GM12878 (cell line): ENCODE results near the gene AMBRA1. TPM values are rescaled to one million over a fixed set of nuclear protein-coding genes. Genes with fewer than 3 reads are reported as not detected.
A peak's percentile ranks its signal among the peaks of the same experiment; 100 is the strongest.

Source experiments
- ATAC-seq: fragments of 200-7000 bp; cut with Tn5 transposase; 3 replicates; pipeline ENCODE4 v1.9.1; 2020; ENCODE audit warnings: mild to moderate bottlenecking, moderate library complexity
- Bru-seq: library from RNA; stranded (reverse); fragments of 400-500 nt; gene quantifications from one replicate; lab custom pipeline; 2021; lab: Mats Ljungman, UMichigan
- BruChase-seq, 2 experiments: library from RNA; stranded (reverse); fragments of 400-500 nt; gene quantifications; one replicate each; lab custom pipeline; 2021; lab: Mats Ljungman, UMichigan
- BruUV-seq: library from RNA; stranded (reverse); fragments of 400-500 nt; replicated peaks from 2 replicates; lab custom pipeline; 2021; lab: Mats Ljungman, UMichigan
- CTCF ChIA-PET: fragments of 300-600 bp; sonication (Branson Sonifier 250); formaldehyde crosslinking; extraction: SDS; loops from one replicate; lab custom pipeline; 2021; ENCODE audit warnings: inconsistent platforms; lab: Yijun Ruan, JAX
- POLR2A ChIA-PET: fragments of 350-600 bp; formaldehyde crosslinking; extraction: SDS; loops from one replicate; lab custom pipeline; 2021; ENCODE audit warnings: inconsistent platforms; lab: Charles Lee
- RAD21 ChIA-PET: fragments of 300-600 bp; sonication (Branson Sonifier 250); formaldehyde crosslinking; loops from one replicate; lab custom pipeline; 2023; ENCODE audit warnings: antibody characterized with exemption; ENCODE audit not compliant: unreplicated experiment; lab: Charles Lee
- SMC1A ChIA-PET: fragments of 300-600 bp; sonication (Branson Sonifier 250); formaldehyde crosslinking; loops from one replicate; lab custom pipeline; 2023; ENCODE audit not compliant: unreplicated experiment, uncharacterized antibody; lab: Charles Lee
- DNase-seq: peaks from one replicate; pipeline ENCODE4 v3.0.0-alpha.2; 2011; ENCODE audit warnings: low read depth, low spot score
- FAIRE-seq: peaks from 3 replicates; lab custom pipeline; 2011; peaks lifted over from hg19 to GRCh38; lab: Jason Lieb, UNC
- H2AFZ ChIP-seq: 2 replicates; pipeline ENCODE4 v1.6.0; 2011; ENCODE audit warnings: low read depth, low read length, control low read depth; ENCODE audit not compliant: control insufficient read depth
- H3K27ac ChIP-seq: 2 replicates; pipeline ENCODE4 v1.5.1; 2011; ENCODE audit warnings: control low read depth; ENCODE audit not compliant: control insufficient read depth, insufficient read depth
- H3K27me3 ChIP-seq, 2 experiments: replicated peaks in 1 of 2; 2 replicates each; pipeline versions ENCODE4 v1.6.0 to v1.6.1; 2011; ENCODE audit warnings: low read length in 1 of 2; ENCODE audit not compliant: control insufficient read depth in 2 of 2, insufficient read depth in 2 of 2
- H3K36me3 ChIP-seq, 2 experiments: 2 replicates each; pipeline ENCODE4 v1.5.1; 2011; ENCODE audit warnings: low read length in 1 of 2; ENCODE audit not compliant: control insufficient read depth in 2 of 2, insufficient read depth in 2 of 2
- H3K4me1 ChIP-seq: 2 replicates; pipeline ENCODE4 v1.6.1; 2011; ENCODE audit warnings: mild to moderate bottlenecking, low read length, moderate library complexity, mixed read lengths; ENCODE audit not compliant: control insufficient read depth, insufficient read depth
- H3K4me2 ChIP-seq: 2 replicates; pipeline ENCODE4 v1.6.0; 2011; ENCODE audit warnings: control low read depth; ENCODE audit not compliant: control insufficient read depth, insufficient read depth
- H3K4me3 ChIP-seq: fragments of 200-600 bp; sonication (generic); 2 replicates; pipeline ENCODE4 v1.5.1; 2016
- H3K79me2 ChIP-seq: 2 replicates; pipeline ENCODE4 v1.6.0; 2011; ENCODE audit warnings: low read length; ENCODE audit not compliant: control insufficient read depth, insufficient read depth
- H3K9ac ChIP-seq: 2 replicates; pipeline ENCODE4 v1.8.0; 2011; ENCODE audit warnings: low read length, control low read depth, mixed read lengths; ENCODE audit not compliant: control insufficient read depth, insufficient read depth
- H3K9me3 ChIP-seq: replicated peaks from 3 replicates; pipeline ENCODE4 v1.5.1; 2011; ENCODE audit warnings: mild to moderate bottlenecking, low read length; ENCODE audit not compliant: control insufficient read depth, insufficient read depth
- H4K20me1 ChIP-seq: 2 replicates; pipeline ENCODE4 v1.6.0; 2011; ENCODE audit not compliant: control insufficient read depth, insufficient read depth
- ATF2 ChIP-seq: IDR thresholded peaks from 2 replicates; pipeline ENCODE4 v1.6.1; 2012; ENCODE audit warnings: low read length, inconsistent platforms
- CBFB ChIP-seq: IDR thresholded peaks from 2 replicates; pipeline ENCODE4 v1.6.1; 2016; ENCODE audit warnings: antibody characterized with exemption, low read depth
- FOXM1 ChIP-seq: IDR thresholded peaks from 2 replicates; pipeline ENCODE4 v1.6.1; 2012; ENCODE audit warnings: low read depth, mild to moderate bottlenecking, inconsistent platforms, low read length, moderate library complexity
- HDGF ChIP-seq: fragments of 450-650 bp; IDR thresholded peaks from 2 replicates; pipeline ENCODE4 v1.6.1; 2016; ENCODE audit warnings: antibody characterized with exemption
- IRF3 ChIP-seq: fragments of 450-650 bp; IDR thresholded peaks from 2 replicates; pipeline ENCODE4 v1.6.1; 2014; ENCODE audit warnings: mild to moderate bottlenecking
- KLF5 ChIP-seq: fragments of 450-650 bp; IDR thresholded peaks from 2 replicates; pipeline ENCODE4 v1.6.1; 2014; ENCODE audit warnings: mild to moderate bottlenecking; ENCODE audit not compliant: partially characterized antibody
- MXI1 ChIP-seq: fragments of 150-350 bp; IDR thresholded peaks from 2 replicates; pipeline ENCODE4 v1.6.1; 2011; ENCODE audit warnings: low read depth, mild to moderate bottlenecking, inconsistent platforms, low read length, improper control_type of control experiment
- NRF1 ChIP-seq: conservative IDR thresholded peaks from 2 replicates; pipeline ENCODE4 v1.6.1; 2011; ENCODE audit warnings: mild to moderate bottlenecking, low read depth, low read length, improper control_type of control experiment
- POLR2A ChIP-seq: IDR thresholded peaks from 2 replicates; pipeline ENCODE4 v1.6.1; 2011; ENCODE audit warnings: low read depth, mild to moderate bottlenecking, low read length
- RCOR1 ChIP-seq: conservative IDR thresholded peaks from 2 replicates; pipeline ENCODE4 v1.6.1; 2012; ENCODE audit warnings: low read depth, low read length, improper control_type of control experiment
- RELA ChIP-seq: fragments of 450-650 bp; IDR thresholded peaks from 2 replicates; pipeline ENCODE4 v1.8.0; 2014; ENCODE audit warnings: borderline replicate concordance; ENCODE audit not compliant: partially characterized antibody
- SMARCA5 ChIP-seq: fragments of 450-650 bp; IDR thresholded peaks from 2 replicates; pipeline ENCODE4 v1.6.1; 2017; ENCODE audit warnings: mild to moderate bottlenecking
- TAF1 ChIP-seq: IDR thresholded peaks from 2 replicates; pipeline ENCODE4 v1.6.1; 2011; ENCODE audit warnings: mild to moderate bottlenecking, low read depth, low read length, borderline replicate concordance
- TCF3 ChIP-seq: IDR thresholded peaks from 2 replicates; pipeline ENCODE4 v1.6.1; 2012; ENCODE audit warnings: low read depth, mild to moderate bottlenecking, low read length, borderline replicate concordance; ENCODE audit not compliant: insufficient read depth
- USF2 ChIP-seq: IDR thresholded peaks from 2 replicates; pipeline ENCODE4 v1.6.1; 2011; ENCODE audit warnings: low read depth, low read length, improper control_type of control experiment, borderline replicate concordance
- WRNIP1 ChIP-seq: IDR thresholded peaks from 2 replicates; pipeline ENCODE4 v1.6.1; 2011; ENCODE audit warnings: low read depth, low read length, improper control_type of control experiment, borderline replicate concordance
- WGBS: methylation state at CpG from one replicate; pipeline ENCODE4 v1.1.6; 2016; ENCODE audit warnings: low lambda C conversion rate; ENCODE audit not compliant: insufficient replicate concordance, insufficient coverage; ENCODE audit errors: missing lambda C conversion rate; 5-methylcytosine and 5-hydroxymethylcytosine counted together
- in situ Hi-C: fragments of 300-500 bp; cut with MboI; formaldehyde crosslinking; loops from 9 replicates; pipeline ENCODE4 v1.14.3; 2018; ENCODE audit warnings: mixed read lengths
- intact Hi-C: fragments of 100-400 bp; cut with micrococcal nuclease; formaldehyde crosslinking; loops from one replicate; pipeline ENCODE4 v1.14.2; 2022; ENCODE audit not compliant: unreplicated experiment
- long read RNA-seq, 2 experiments: library from polyadenylated mRNA; unstranded; transcript quantifications; one replicate each; pipeline ENCODE4 v2.0.0, GENCODE V29; 2019 to 2020
- polyA minus RNA-seq, 3 experiments: library from RNA; depleted of rRNA, polyadenylated mRNA; stranded (reverse); fragments of >200 nt; gene quantifications; 2 replicates each; pipeline ENCODE4 v1.2.3, GENCODE V29; 2011
- polyA plus RNA-seq, 11 experiments: library from polyadenylated mRNA; depleted of rRNA in 4 of 11; unstranded in 6 of 11; stranded (reverse) in 5 of 11; fragments of >200 nt; fragmentation: Nextera tagmentation in 4 of 11; fragmentation: Illumina TruSeq in 1 of 11; extraction: Ambion mirVana in 4 of 11; extraction: Trizol in 1 of 11; gene quantifications; 1 replicate in 1 of 11; 2 replicates in 10 of 11; pipeline versions ENCODE4 v1.2.1 to v1.2.3, GENCODE V29; 2011 to 2016; ENCODE audit warnings: inconsistent platforms in 2 of 11, missing spikeins in 2 of 11, low read depth in 1 of 11
- total RNA-seq, 4 experiments: library from RNA; depleted of rRNA in 3 of 4; stranded (reverse); fragments of >200 nt in 3 of 4; fragmentation: Illumina TruSeq in 1 of 4; extraction: Trizol in 1 of 4; gene quantifications; 2 replicates each; pipeline versions ENCODE4 v1.2.1 to v1.2.3, GENCODE V29; 2013 to 2021

The AMBRA1 gene
- 112 and 131 TPM in 2 replicates for total RNA-seq (2013; cell fraction: nucleolus; rRNA removed)
- total RNA-seq (2014; rRNA removed), result 22.1 and 23.1 TPM in 2 replicates
- total RNA-seq (2014; rRNA removed; fragmentation: Illumina TruSeq; extraction: Trizol), result 11.3 and 12.7 TPM in 2 replicates
- 30.5 and 34.3 TPM in 2 replicates for total RNA-seq (2021)
- polyA plus RNA-seq (2011; ENCODE audit: low read depth), result 5.0 TPM
- 5.8 and 15.6 TPM in 2 replicates for polyA plus RNA-seq (2011; rRNA removed)
- polyA plus RNA-seq (2011; cell fraction: cytosol; rRNA removed), result 11.4 and 13.4 TPM in 2 replicates
- 24.8 and 32.3 TPM in 2 replicates for polyA plus RNA-seq (2011; cell fraction: nucleus; rRNA removed)
- 11.2 and 12.7 TPM in 2 replicates for polyA plus RNA-seq (2012)
- 12.3 and 15.1 TPM in 2 replicates for polyA plus RNA-seq (2014; fragmentation: Illumina TruSeq; extraction: Trizol)
- polyA plus RNA-seq (2014; fragmentation: Nextera tagmentation; extraction: Ambion mirVana), result under 1 TPM; 0.57 to 0.58 TPM
- polyA plus RNA-seq (2014; rRNA removed), result 14.7 and 15.6 TPM in 2 replicates
- polyA plus RNA-seq (2016; fragmentation: Nextera tagmentation; extraction: Ambion mirVana), result 10 to 100 TPM; 12.4 to 12.5 TPM
- 45.2 and 49.1 TPM in 2 replicates for polyA minus RNA-seq (2011; rRNA and poly(A)+ RNA removed)
- polyA minus RNA-seq (2011; cell fraction: cytosol; rRNA and poly(A)+ RNA removed), result 12.5 and 17.4 TPM in 2 replicates
- polyA minus RNA-seq (2011; cell fraction: nucleus; rRNA and poly(A)+ RNA removed), result 39.7 and 63.7 TPM in 2 replicates
- percentile 79 among the genes with signal in this experiment for Bru-seq, nascent RNA
- BruChase-seq, experiment 1, labeled RNA remaining after a 6-hour chase, result percentile 78 among the genes with signal in this experiment
- BruChase-seq, experiment 2, labeled RNA remaining after a 2-hour chase, result percentile 78 among the genes with signal in this experiment
- long read RNA-seq, experiment 1, partial matches to known transcripts, result 0 of 4 reads
- long read RNA-seq, experiment 1, other reads (novel, unspliced or antisense), result 4 of 4 reads
- long read RNA-seq, experiment 2, partial matches to known transcripts, result 1 of 7 reads
- long read RNA-seq, experiment 2, other reads (novel, unspliced or antisense), result 6 of 7 reads

GRCh38 chr11:46593550-46594373 lies at the start of gene AMBRA1:
Gene AMBRA1, minus strand, starts transcription at chr11:46594023. Its CDS starts 45,643 bp downstream, at chr11:46548380.
- H3K4me1 ChIP-seq, result no peaks in the 10 kb centered on the region
- no peaks in the 10 kb centered on the region for H3K9me3 ChIP-seq
- no peaks in the 10 kb centered on the region for H4K20me1 ChIP-seq
- peak; percentile 87 for FAIRE-seq
- peak within 1 kb of the TSS; percentile 92 for H3K4me3 ChIP-seq
- ChIA-PET CTCF (interaction anchor here (0.6 to 2.7 kb wide), 9 partner anchors 16 to 675 kb away, joined by 3 to 14 read pairs (median 4); partner anchors contain the start of genes ARHGAP1, ATG13, HARBI1 and ZNF408), RAD21 (interaction anchor here (0.6 to 1.7 kb wide), 11 partner anchors 16 to 216 kb away, joined by 3 to 11 read pairs (median 3); partner anchors contain the start of genes ARHGAP1, ATG13, HARBI1 and ZNF408), POLR2A (interaction anchor here (0.5 to 1.6 kb wide), 9 partner anchors 15 to 1256 kb away, joined by 3 to 8 read pairs (median 4); partner anchors contain the start of genes ARHGAP1, ATG13, HARBI1 and SPI1), SMC1A (interaction anchor here (1.0 to 1.9 kb wide), 6 partner anchors 14 to 39 kb away, joined by 3 to 18 read pairs (median 4); no protein-coding TSS in a partner anchor)
- peaks cover 43% of the 10 kb centered on the region for H3K79me2 ChIP-seq
- no peaks in the 10 kb centered on the region for H3K36me3 ChIP-seq
- H3K4me2 ChIP-seq, result peak within 1 kb of the TSS; percentile 73
- H3K27me3 ChIP-seq, result no peaks in the 10 kb centered on the region
- H3K9ac ChIP-seq, result peak within 1 kb of the TSS; percentile 57
- in situ Hi-C loops (no loop called here), intact Hi-C loops (loop anchor here (2.0 kb wide), 1 partner anchor 39 kb away; no protein-coding TSS in a partner anchor)
- peak within 1 kb of the TSS; percentile 61 for H3K27ac ChIP-seq
- WGBS, result 2% methylated on average over 51 of the region's 54 CpGs
- peak; percentile 90 for DNase-seq
- peak; percentile 90 for ATAC-seq
- TSS peak; percentile 75 for BruUV-seq
- peak within 1 kb of the TSS; percentile 86 for H2AFZ ChIP-seq
- TF ChIP-seq HDGF (no peak), TAF1 (peak; percentile 90), USF2 (no peak), POLR2A (peak; percentile 85), FOXM1 (no peak), SMARCA5 (peak; percentile 70; the same call in 1 of the 2 replicates), TCF3 (no peak), NRF1 (no peak; the same call in 1 of the 2 replicates), ATF2 (0 out of 2 replicates have a peak, but pooled peaks have one; percentile 32), RCOR1 (no peak), IRF3 (no peak), RELA (no peak), MXI1 (peak; percentile 93), KLF5 (peak; percentile 64), CBFB (peak; percentile 78; the same call in 1 of the 2 replicates), WRNIP1 (no peak)
